GM19324 (cell line): ENCODE measurements around the gene TMEM231.

Source experiments
- ATAC-seq: cut with Tn5 transposase; IDR thresholded peaks from one replicate; pipeline ENCODE4 v1.9.1; 2021; ENCODE audit warnings: mild to moderate bottlenecking, moderate library complexity; ENCODE audit not compliant: unreplicated experiment, low FRiP score

The TMEM231 gene

DNA sequence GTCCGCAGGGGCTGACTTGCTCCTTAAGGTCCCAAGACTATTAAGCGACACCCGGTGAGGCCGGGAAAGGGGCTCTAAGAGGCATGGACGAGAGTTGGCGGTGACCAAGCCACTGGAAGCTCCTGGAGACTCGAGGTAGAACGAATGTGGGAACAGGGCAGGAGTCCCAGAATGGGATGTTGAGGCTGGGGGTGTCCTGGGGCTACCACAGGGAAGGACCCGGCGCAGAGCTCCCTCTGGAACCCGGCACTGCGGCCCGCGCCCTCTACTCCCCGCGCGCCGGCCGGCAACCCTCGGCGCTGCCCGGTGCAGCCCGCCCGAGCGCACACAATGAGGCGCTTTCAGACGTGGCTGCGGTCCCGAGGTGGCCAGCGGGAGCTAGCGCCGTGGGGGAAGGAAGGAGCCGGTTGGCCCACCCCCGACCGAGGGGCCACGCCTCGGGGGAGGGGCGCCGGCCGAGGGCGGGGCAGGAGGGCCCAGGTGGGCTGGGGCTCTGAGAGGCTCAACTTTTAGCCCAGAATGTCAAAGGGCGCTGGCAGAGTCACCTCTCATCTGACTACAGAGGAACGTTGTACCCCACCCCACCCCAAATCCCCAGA lies 60.9 kb downstream of the TMEM231 start, which contains the start of gene CHST6:
Gene CHST6 (minus strand): TSS at position 366 of the 599 bp plus-strand sequence. CDS start 15,613 bp downstream, outside the sequence.
- ATAC-seq, result no peak

GRCh38 chr16:75494661-75495075 lies 61.4 kb downstream of the TMEM231 start:
- no peak for ATAC-seq

- ATAC-seq, result no peak
Observed at GRCh38 chr16:75494184-75494583, 61.9 kb downstream of the TMEM231 start.

DNA sequence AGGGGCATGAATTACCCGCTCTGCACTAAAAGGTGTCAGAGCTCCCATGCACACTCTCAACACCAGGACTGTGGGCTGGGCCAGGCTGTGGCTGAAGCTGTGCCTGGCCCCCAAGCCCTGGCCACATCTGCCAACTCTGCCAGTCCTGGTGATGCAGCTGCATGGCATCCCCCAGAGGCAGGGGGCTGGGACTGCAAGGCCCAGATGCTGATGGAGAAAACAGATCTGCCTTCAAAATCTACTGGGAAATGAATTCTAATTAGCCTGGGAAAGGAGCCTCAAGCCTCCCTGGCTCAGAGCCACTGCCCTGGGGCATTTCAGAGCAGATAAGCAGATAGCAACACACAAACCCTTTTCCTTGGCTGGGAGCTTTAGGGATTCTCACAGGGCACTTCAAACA lies 64.2 kb downstream of the TMEM231 start:
- ATAC-seq, result no peak

- ATAC-seq, result no peak
Observed at GRCh38 chr16:75488322-75488721, 67.7 kb downstream of the TMEM231 start.
